Loucy (cell line): Measurements from ENCODE around the gene KIFAP3.

Experiments
- H2AFZ ChIP-seq: fragments of 200-600 bp; sonication (generic); 2 replicates; pipeline ENCODE4 v1.6.0; 2016; ENCODE audit warnings: antibody characterized with exemption, mild to moderate bottlenecking, low read length, moderate library complexity
- H3F3A ChIP-seq: fragments of 200-600 bp; 2 replicates; pipeline ENCODE4 v1.6.0; 2016; ENCODE audit warnings: antibody characterized with exemption, low read depth, mild to moderate bottlenecking
- H3K27me3 ChIP-seq: fragments of 200-600 bp; sonication (generic); 2 replicates; pipeline ENCODE4 v1.6.1; 2014; ENCODE audit warnings: low read length, mild to moderate bottlenecking; ENCODE audit not compliant: insufficient read depth, poor library complexity, severe bottlenecking
- H3K36me3 ChIP-seq: fragments of 200-600 bp; sonication (generic); 2 replicates; pipeline ENCODE4 v1.6.1; 2016; ENCODE audit warnings: low read length; ENCODE audit not compliant: insufficient read depth
- H3K4me1 ChIP-seq: fragments of 200-600 bp; sonication (generic); 2 replicates; pipeline ENCODE4 v1.5.1; 2014; ENCODE audit warnings: low read length, mild to moderate bottlenecking; ENCODE audit not compliant: insufficient read depth, poor library complexity, severe bottlenecking
- H3K4me2 ChIP-seq: fragments of 200-600 bp; sonication (generic); 2 replicates; pipeline ENCODE4 v1.6.0; 2014; ENCODE audit warnings: antibody characterized with exemption, low read length, low read depth, mild to moderate bottlenecking; ENCODE audit not compliant: poor library complexity, severe bottlenecking
- H3K4me3 ChIP-seq: fragments of 200-600 bp; sonication (generic); 2 replicates; pipeline ENCODE4 v1.5.1; 2014; ENCODE audit warnings: low read length, mild to moderate bottlenecking, mixed read lengths; ENCODE audit not compliant: poor library complexity, severe bottlenecking
- H3K79me2 ChIP-seq: fragments of 200-600 bp; sonication (generic); 2 replicates; pipeline ENCODE4 v1.6.1; 2014; ENCODE audit warnings: low read length; ENCODE audit not compliant: insufficient read depth
- H3K9ac ChIP-seq: fragments of 200-600 bp; sonication (generic); 2 replicates; pipeline ENCODE4 v1.6.0; 2014; ENCODE audit warnings: mild to moderate bottlenecking, low read depth, low read length, moderate library complexity; ENCODE audit not compliant: poor library complexity, severe bottlenecking
- H3K9me2 ChIP-seq: fragments of 200-600 bp; sonication (generic); replicated peaks from 2 replicates; pipeline ENCODE4 v1.6.1; 2016; ENCODE audit warnings: low read depth, low read length, mixed read lengths
- H3K9me3 ChIP-seq: fragments of 200-600 bp; sonication (generic); 2 replicates; pipeline ENCODE4 v1.6.1; 2014; ENCODE audit warnings: mild to moderate bottlenecking, antibody characterized with exemption, low read length, low read depth; ENCODE audit not compliant: insufficient read depth
- H4K20me1 ChIP-seq: fragments of 200-600 bp; sonication (generic); 2 replicates; pipeline ENCODE4 v1.6.0; 2014; ENCODE audit warnings: antibody characterized with exemption, low read length, mild to moderate bottlenecking; ENCODE audit not compliant: insufficient read depth, poor library complexity, severe bottlenecking
- EZH2phosphoT487 ChIP-seq: fragments of 200-600 bp; IDR thresholded peaks from 2 replicates; pipeline ENCODE4 v1.6.1; 2018; ENCODE audit warnings: antibody characterized with exemption, mild to moderate bottlenecking, moderate library complexity, borderline replicate concordance
- TF ChIP-seq, protein P1 (sequence below): fragments of 200-600 bp; sonication (generic); conservative IDR thresholded peaks from 2 replicates; pipeline ENCODE4 v1.5.1; 2014; ENCODE audit warnings: mild to moderate bottlenecking, antibody characterized with exemption, low read length

The KIFAP3 gene

DNA sequence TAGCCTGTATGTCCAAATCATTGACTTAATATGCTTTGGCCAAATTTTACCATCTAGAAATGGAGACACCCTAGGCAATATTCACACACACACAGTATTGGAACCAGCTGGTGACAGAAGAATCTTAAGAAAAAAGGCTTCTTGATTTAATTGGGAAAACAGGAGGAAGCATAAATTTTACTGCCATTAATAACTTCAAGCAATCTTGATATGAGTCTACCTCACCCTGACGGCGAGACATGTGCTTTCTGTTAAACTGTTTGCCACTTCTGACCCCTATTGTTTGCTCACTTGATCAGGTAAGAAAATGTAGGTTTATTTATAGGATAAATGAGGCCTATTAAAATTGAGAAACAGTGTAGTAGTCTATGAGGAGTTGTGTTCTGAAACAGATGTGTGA lies 73.2 kb downstream of the KIFAP3 start:
- H3K27me3 ChIP-seq, result no peaks in the 10 kb centered on the region
- H3K79me2 ChIP-seq, result no peaks in the 10 kb centered on the region
- H2AFZ ChIP-seq, result no peak overlapping the region
- H3K36me3 ChIP-seq, result no peaks in the 10 kb centered on the region
- no peak overlapping the region for H3K4me3 ChIP-seq
- H3K9me2 ChIP-seq, result no peaks in the 10 kb centered on the region
- TF ChIP-seq, protein P1, sequence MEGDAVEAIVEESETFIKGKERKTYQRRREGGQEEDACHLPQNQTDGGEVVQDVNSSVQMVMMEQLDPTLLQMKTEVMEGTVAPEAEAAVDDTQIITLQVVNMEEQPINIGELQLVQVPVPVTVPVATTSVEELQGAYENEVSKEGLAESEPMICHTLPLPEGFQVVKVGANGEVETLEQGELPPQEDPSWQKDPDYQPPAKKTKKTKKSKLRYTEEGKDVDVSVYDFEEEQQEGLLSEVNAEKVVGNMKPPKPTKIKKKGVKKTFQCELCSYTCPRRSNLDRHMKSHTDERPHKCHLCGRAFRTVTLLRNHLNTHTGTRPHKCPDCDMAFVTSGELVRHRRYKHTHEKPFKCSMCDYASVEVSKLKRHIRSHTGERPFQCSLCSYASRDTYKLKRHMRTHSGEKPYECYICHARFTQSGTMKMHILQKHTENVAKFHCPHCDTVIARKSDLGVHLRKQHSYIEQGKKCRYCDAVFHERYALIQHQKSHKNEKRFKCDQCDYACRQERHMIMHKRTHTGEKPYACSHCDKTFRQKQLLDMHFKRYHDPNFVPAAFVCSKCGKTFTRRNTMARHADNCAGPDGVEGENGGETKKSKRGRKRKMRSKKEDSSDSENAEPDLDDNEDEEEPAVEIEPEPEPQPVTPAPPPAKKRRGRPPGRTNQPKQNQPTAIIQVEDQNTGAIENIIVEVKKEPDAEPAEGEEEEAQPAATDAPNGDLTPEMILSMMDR, result no peak
- no peak for TF ChIP-seq EZH2phosphoT487
- no peak overlapping the region for H3K9ac ChIP-seq
- H4K20me1 ChIP-seq, result no peaks in the 10 kb centered on the region
- no peaks in the 10 kb centered on the region for H3F3A ChIP-seq
- peaks cover 4% of the 10 kb centered on the region for H3K4me1 ChIP-seq
- no peaks in the 10 kb centered on the region for H3K9me3 ChIP-seq
- H3K4me2 ChIP-seq, result no peak overlapping the region

DNA sequence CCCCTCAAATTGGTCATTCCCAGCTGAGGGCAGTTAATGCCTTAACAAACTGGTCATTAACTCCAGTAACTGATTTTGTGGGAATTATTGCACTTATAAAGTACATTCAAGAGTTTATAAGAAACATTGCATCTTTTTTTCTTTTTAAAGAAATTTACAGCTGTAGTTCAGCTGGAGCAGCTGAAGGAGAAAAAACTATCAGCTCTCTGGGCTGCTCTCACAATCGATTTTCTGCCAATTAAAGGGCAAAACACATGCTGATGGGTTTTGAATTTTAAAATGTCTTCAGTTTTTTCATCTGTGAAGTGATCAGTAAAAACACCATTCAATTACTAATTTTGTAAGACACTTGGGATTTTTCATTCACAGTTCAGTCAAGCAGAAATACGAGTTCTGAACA lies 74.7 kb downstream of the KIFAP3 start:
- no peak overlapping the region for H2AFZ ChIP-seq
- H3K4me2 ChIP-seq, result no peak overlapping the region

DNA sequence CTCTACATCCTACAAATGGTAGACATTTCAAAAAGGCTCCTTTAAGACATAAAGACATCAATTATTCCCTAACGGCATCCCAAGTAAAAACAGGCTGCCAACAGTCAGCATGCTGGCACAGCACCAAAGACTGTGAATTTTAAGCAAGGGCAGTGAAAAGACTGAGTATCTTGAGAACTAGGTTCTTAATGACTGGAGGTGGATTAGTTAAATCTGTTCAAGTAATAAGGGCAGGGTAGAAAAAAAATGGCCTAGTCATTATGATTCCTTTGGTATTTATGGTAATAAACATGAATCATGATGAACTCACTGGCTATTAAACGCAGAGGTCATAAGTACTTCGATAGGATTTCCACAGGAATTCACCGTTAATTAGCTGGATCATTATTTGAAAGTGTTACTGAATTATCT lies 75.2 kb downstream of the KIFAP3 start:
- TF ChIP-seq EZH2phosphoT487, result no peak
- TF ChIP-seq, protein P1, result no peak
- no peaks in the 10 kb centered on the region for H3K9me2 ChIP-seq
- H2AFZ ChIP-seq, result no peak overlapping the region
- no peaks in the 10 kb centered on the region for H3K36me3 ChIP-seq
- no peaks in the 10 kb centered on the region for H3F3A ChIP-seq
- H3K9ac ChIP-seq, result no peak overlapping the region
- H4K20me1 ChIP-seq, result no peaks in the 10 kb centered on the region
- H3K4me3 ChIP-seq, result no peak overlapping the region
- H3K4me1 ChIP-seq, result peaks cover 4% of the 10 kb centered on the region
- no peaks in the 10 kb centered on the region for H3K9me3 ChIP-seq
- no peaks in the 10 kb centered on the region for H3K79me2 ChIP-seq
- no peak overlapping the region for H3K4me2 ChIP-seq
- no peaks in the 10 kb centered on the region for H3K27me3 ChIP-seq

More for the DNA sequence above, 74.7 kb downstream of the KIFAP3 start:
- no peaks in the 10 kb centered on the region for H3K9me2 ChIP-seq
- H3F3A ChIP-seq, result no peaks in the 10 kb centered on the region
- peaks cover 4% of the 10 kb centered on the region for H3K4me1 ChIP-seq
- no peaks in the 10 kb centered on the region for H3K79me2 ChIP-seq
- TF ChIP-seq, protein P1, result no peak
- H3K9ac ChIP-seq, result no peak overlapping the region
- no peaks in the 10 kb centered on the region for H4K20me1 ChIP-seq
- H3K36me3 ChIP-seq, result no peaks in the 10 kb centered on the region
- no peak overlapping the region for H3K4me3 ChIP-seq
- no peaks in the 10 kb centered on the region for H3K9me3 ChIP-seq
- H3K27me3 ChIP-seq, result no peaks in the 10 kb centered on the region
